Neuronal stem cell (in vitro differentiated cells): ENCODE results near the gene ITPR1.

Experiments
- DNase-seq: peaks from one replicate; pipeline ENCODE4 v3.0.0-alpha.2; 2013; ENCODE audit warnings: low spot score
- H2AFZ ChIP-seq: one replicate; pipeline ENCODE4 v1.6.1; 2013; ENCODE audit warnings: mild to moderate bottlenecking, low read length, inconsistent platforms
- H2AK5ac ChIP-seq: 2 replicates; pipeline ENCODE4 v1.6.1; 2013; ENCODE audit warnings: low read depth, mild to moderate bottlenecking, inconsistent platforms, low read length, moderate library complexity, mixed read lengths
- H2BK120ac ChIP-seq: 2 replicates; pipeline ENCODE4 v1.6.1; 2013; ENCODE audit warnings: low read depth, mild to moderate bottlenecking, inconsistent platforms, low read length, moderate library complexity, mixed read lengths
- H2BK12ac ChIP-seq: one replicate; pipeline ENCODE4 v1.6.1; 2013; ENCODE audit warnings: low read length, inconsistent platforms
- H2BK15ac ChIP-seq: 2 replicates; pipeline ENCODE4 v1.6.1; 2013; ENCODE audit warnings: mild to moderate bottlenecking, low read length, inconsistent platforms, mixed read lengths
- H2BK5ac ChIP-seq: one replicate; pipeline ENCODE4 v1.6.1; 2013; ENCODE audit warnings: inconsistent platforms, mild to moderate bottlenecking, low read length, moderate library complexity
- H3K14ac ChIP-seq: one replicate; pipeline ENCODE4 v1.6.1; 2013; ENCODE audit warnings: low read length, inconsistent platforms
- H3K18ac ChIP-seq: 2 replicates; pipeline ENCODE4 v1.6.1; 2013; ENCODE audit warnings: low read length, inconsistent platforms
- H3K23ac ChIP-seq: 2 replicates; pipeline ENCODE4 v1.6.1; 2013; ENCODE audit warnings: low read depth, mild to moderate bottlenecking, mixed read lengths, low read length, inconsistent platforms; ENCODE audit not compliant: poor library complexity
- H3K27ac ChIP-seq: replicated peaks from 3 replicates; pipeline ENCODE4 v1.5.1; 2013; ENCODE audit warnings: low read length, inconsistent platforms
- H3K27me3 ChIP-seq, 3 experiments: 2 replicates each; pipeline ENCODE4 v1.6.1; 2013; ENCODE audit warnings: low read length in 3 of 3, mild to moderate bottlenecking in 2 of 3, inconsistent platforms in 1 of 3, low read depth in 1 of 3, mixed read lengths in 1 of 3, moderate library complexity in 1 of 3; ENCODE audit not compliant: control insufficient read depth in 3 of 3, insufficient read depth in 3 of 3
- H3K36me3 ChIP-seq, 2 donors: replicated peaks in 1 of 2; 2 replicates each; pipeline ENCODE4 v1.6.1; 2013; ENCODE audit warnings: low read length in 2 of 2; ENCODE audit not compliant: control insufficient read depth in 2 of 2, insufficient read depth in 2 of 2
- H3K4ac ChIP-seq: 2 replicates; pipeline ENCODE4 v1.6.1; 2013; ENCODE audit warnings: inconsistent platforms, mild to moderate bottlenecking, low read length, moderate library complexity
- H3K4me1 ChIP-seq, 2 donors: 1 replicate in 1 of 2; 2 replicates in 1 of 2; pipeline ENCODE4 v1.6.1; 2013; ENCODE audit warnings: low read length in 2 of 2, low read depth in 1 of 2; ENCODE audit not compliant: control insufficient read depth in 2 of 2, insufficient read depth in 1 of 2
- H3K4me2 ChIP-seq: one replicate; pipeline ENCODE4 v1.6.1; 2013; ENCODE audit warnings: mild to moderate bottlenecking, low read length, inconsistent platforms; ENCODE audit not compliant: insufficient read depth, poor library complexity, severe bottlenecking
- H3K4me3 ChIP-seq, 2 donors: 2 replicates each; pipeline ENCODE4 v1.5.1; 2013; ENCODE audit warnings: low read length in 2 of 2, mild to moderate bottlenecking in 2 of 2, inconsistent platforms in 1 of 2, moderate library complexity in 1 of 2
- H3K79me1 ChIP-seq: one replicate; pipeline ENCODE4 v1.6.1; 2013; ENCODE audit warnings: low read depth, mild to moderate bottlenecking, inconsistent platforms, low read length, moderate library complexity
- H3K9ac ChIP-seq: one replicate; pipeline ENCODE4 v1.6.1; 2013; ENCODE audit warnings: mild to moderate bottlenecking, low read depth, low read length, inconsistent platforms; ENCODE audit not compliant: poor library complexity
- H3K9me3 ChIP-seq, 2 donors: replicated peaks in 1 of 2; 2 replicates each; pipeline versions ENCODE3 to v1.6.1; 2013; ENCODE audit warnings: low read length in 2 of 2, mild to moderate bottlenecking in 2 of 2, inconsistent platforms in 1 of 2, low read depth in 1 of 2, mixed read lengths in 1 of 2, moderate library complexity in 1 of 2; ENCODE audit not compliant: control insufficient read depth in 2 of 2, insufficient read depth in 1 of 2
- H4K8ac ChIP-seq: one replicate; pipeline ENCODE4 v1.6.1; 2013; ENCODE audit warnings: low read depth, mild to moderate bottlenecking, inconsistent platforms, low read length, moderate library complexity
- H4K91ac ChIP-seq: one replicate; pipeline ENCODE4 v1.6.1; 2013; ENCODE audit warnings: low read length, low read depth, mild to moderate bottlenecking, inconsistent platforms; ENCODE audit not compliant: poor library complexity
- WGBS, 2 donors: extraction: QIAGEN DNeasy Blood & Tissue Kit; methylation state at CpG; one replicate each; pipeline ENCODE4 v1.1.7; 2013; ENCODE audit warnings: missing lambda C conversion rate in 2 of 2, mixed read lengths in 1 of 2; ENCODE audit not compliant: insufficient read length in 2 of 2, insufficient replicate concordance in 1 of 2; ENCODE audit errors: extremely low coverage in 2 of 2; 5-methylcytosine and 5-hydroxymethylcytosine counted together

The ITPR1 gene

DNA sequence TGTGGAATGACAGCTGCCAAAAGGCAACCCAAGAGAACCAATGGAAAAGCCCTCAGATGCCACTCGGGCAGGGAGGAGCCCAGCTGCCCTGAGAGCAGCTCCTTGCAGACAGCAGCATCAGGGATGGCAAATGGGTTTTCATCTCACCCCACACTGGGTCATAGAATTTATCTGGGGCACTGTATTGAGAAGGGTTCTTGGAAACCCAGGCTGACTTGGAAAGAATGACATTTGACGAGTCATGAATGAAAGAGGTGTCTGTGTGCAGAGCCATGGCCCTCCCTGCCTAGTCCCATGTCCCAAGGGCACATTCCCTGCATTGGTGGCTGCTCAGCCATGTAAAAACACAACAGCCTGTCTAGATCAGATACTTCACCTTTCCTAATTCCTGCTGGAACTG lies 328.2 kb downstream of the ITPR1 start:
- Histone ChIP-seq H3K18ac (no peak overlapping the region), H2BK15ac (no peak overlapping the region), H2BK12ac (no peak overlapping the region), H3K23ac (no peak overlapping the region), H3K4ac (no peak overlapping the region), H4K8ac (no peak overlapping the region), H3K9me3 (peaks cover 4 to 12% of the 10 kb centered on the region in 2 donors), H2BK120ac (no peak overlapping the region), H3K4me3 (no peak overlapping the region), H3K4me1 (peaks cover 0 to 3% of the 10 kb centered on the region in 2 donors), H3K27me3 (no peaks in the 10 kb centered on the region), H3K36me3 (peaks cover 0 to under 1% of the 10 kb centered on the region in 2 donors), H3K4me2 (no peak overlapping the region), H3K14ac (no peak overlapping the region), H3K9ac (no peak overlapping the region), H2BK5ac (no peak overlapping the region), H3K27ac (no peak overlapping the region), H3K79me1 (no peaks in the 10 kb centered on the region), H4K91ac (no peak overlapping the region), H2AFZ (no peak overlapping the region), H2AK5ac (no peak overlapping the region)
- no peak for DNase-seq
- WGBS, 2 donors, result no CpG with 5 or more reads among the region's 2 CpGs

DNA sequence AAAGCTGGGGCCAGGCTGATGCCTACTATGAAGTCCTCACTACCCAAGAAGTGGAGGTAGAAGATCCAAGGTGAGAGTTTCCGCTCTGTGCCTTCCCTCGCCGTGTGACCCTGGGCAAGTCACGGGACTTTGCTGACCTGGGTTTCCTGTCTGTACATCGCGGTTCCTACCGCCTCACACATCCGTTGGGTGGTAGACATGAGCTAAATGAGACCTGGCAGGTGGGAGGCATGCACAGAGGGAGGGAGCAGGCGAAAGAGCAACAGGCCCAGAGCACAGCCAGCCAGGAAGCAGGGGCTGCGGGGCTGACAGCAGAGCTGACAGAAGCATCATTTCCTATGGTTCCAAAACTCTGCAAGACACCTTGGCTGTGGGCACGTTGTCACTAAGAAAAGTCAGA lies 328.8 kb downstream of the ITPR1 start:
- Histone ChIP-seq H3K4me2 (no peak overlapping the region), H2BK5ac (no peak overlapping the region), H3K9me3 (peaks cover 3 to 11% of the 10 kb centered on the region in 2 donors), H3K27me3 (no peaks in the 10 kb centered on the region), H3K4ac (no peak overlapping the region), H2AK5ac (no peak overlapping the region), H2BK15ac (no peak overlapping the region), H4K91ac (no peak overlapping the region), H3K18ac (no peak overlapping the region), H3K27ac (no peak overlapping the region), H3K4me3 (no peak overlapping the region), H3K14ac (no peak overlapping the region), H3K4me1 (peaks cover 0 to 3% of the 10 kb centered on the region in 2 donors), H2AFZ (no peak overlapping the region), H3K9ac (no peak overlapping the region), H3K23ac (no peak overlapping the region), H2BK120ac (no peak overlapping the region), H2BK12ac (no peak overlapping the region), H3K36me3 (no peaks in the 10 kb centered on the region), H4K8ac (no peak overlapping the region), H3K79me1 (no peaks in the 10 kb centered on the region)
- WGBS, 2 donors, result no CpG with 5 or more reads among the region's 11 CpGs
- no peak for DNase-seq

DNA sequence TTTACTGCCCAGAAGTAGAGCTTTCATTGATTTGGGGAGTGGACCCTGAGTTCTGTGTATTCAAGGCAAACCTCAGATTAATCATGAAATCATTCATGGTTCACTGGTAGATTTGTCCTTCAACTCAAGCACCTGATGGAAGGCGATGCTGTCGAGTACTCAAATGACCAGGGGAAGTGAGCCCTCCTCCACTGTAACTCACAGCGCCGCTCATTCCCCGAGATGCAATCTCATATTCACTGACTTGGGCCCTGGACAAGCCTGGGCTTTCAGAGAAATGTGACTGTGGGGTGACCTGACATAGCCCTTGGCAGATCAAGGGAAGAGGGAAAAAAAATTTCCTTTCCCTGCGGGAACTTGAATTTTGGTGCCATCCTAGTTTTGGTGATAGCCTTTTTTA lies 329.4 kb downstream of the ITPR1 start:
- no peak overlapping the region for H4K8ac ChIP-seq
- H3K4ac ChIP-seq, result no peak overlapping the region
- no peak overlapping the region for H2BK12ac ChIP-seq
- no peak overlapping the region for H2BK5ac ChIP-seq
- H4K91ac ChIP-seq, result no peak overlapping the region
- H3K4me1 ChIP-seq, result peaks cover 0 to 3% of the 10 kb centered on the region in 2 donors
- H3K9ac ChIP-seq, result no peak overlapping the region
- no peak overlapping the region for H3K4me2 ChIP-seq
- H3K27ac ChIP-seq, result no peak overlapping the region
- no peak overlapping the region for H2BK15ac ChIP-seq
- no peak overlapping the region for H2AK5ac ChIP-seq
- no peaks in the 10 kb centered on the region for H3K36me3 ChIP-seq
- H3K79me1 ChIP-seq, result no peaks in the 10 kb centered on the region
- H2BK120ac ChIP-seq, result no peak overlapping the region
- no peak overlapping the region for H3K23ac ChIP-seq
- no peaks in the 10 kb centered on the region for H3K27me3 ChIP-seq
- peaks cover 0 to 5% of the 10 kb centered on the region in 2 donors for H3K9me3 ChIP-seq
- no peak overlapping the region for H3K18ac ChIP-seq
- no CpG with 5 or more reads among the region's 6 CpGs for WGBS, 2 donors
- H3K14ac ChIP-seq, result no peak overlapping the region
- no peak overlapping the region for H2AFZ ChIP-seq
- no peak for DNase-seq
- no peak overlapping the region for H3K4me3 ChIP-seq

DNA sequence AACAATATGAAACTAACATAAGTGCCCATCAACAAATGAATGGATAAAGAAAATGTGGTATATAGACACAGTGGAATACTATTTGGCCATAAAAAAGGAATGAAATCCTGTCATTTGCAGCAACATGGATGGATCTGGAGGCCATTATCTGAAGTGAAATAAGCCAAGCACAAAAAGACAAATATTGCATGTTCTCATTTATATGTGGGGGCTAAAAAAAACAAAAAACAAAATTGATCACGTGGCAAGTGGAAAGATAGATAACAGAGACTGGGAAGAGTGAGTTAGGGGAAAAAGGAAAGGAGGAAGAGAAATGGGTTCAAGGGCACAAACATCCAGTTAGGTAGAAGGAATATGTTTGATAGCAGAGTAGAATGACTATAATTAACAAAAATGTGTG lies 330.2 kb downstream of the ITPR1 start:
- no peak overlapping the region for H2BK5ac ChIP-seq
- H2BK120ac ChIP-seq, result no peak overlapping the region
- H2BK15ac ChIP-seq, result no peak overlapping the region
- no peak overlapping the region for H3K9ac ChIP-seq
- no peaks in the 10 kb centered on the region for H3K9me3 ChIP-seq
- no peak overlapping the region for H3K4me3 ChIP-seq
- no peaks in the 10 kb centered on the region for H3K79me1 ChIP-seq
- no peak overlapping the region for H3K23ac ChIP-seq
- no peak overlapping the region for H4K91ac ChIP-seq
- DNase-seq, result no peak
- H3K4me1 ChIP-seq, result peaks cover 0 to 3% of the 10 kb centered on the region in 2 donors
- H3K27me3 ChIP-seq, result no peaks in the 10 kb centered on the region
- H2BK12ac ChIP-seq, result no peak overlapping the region
- WGBS, 2 donors, result no CpG with 5 or more reads among the region's 1 CpG
- H3K36me3 ChIP-seq, result no peaks in the 10 kb centered on the region
- no peak overlapping the region for H2AK5ac ChIP-seq
- no peak overlapping the region for H3K18ac ChIP-seq
- no peak overlapping the region for H3K27ac ChIP-seq
- H3K14ac ChIP-seq, result no peak overlapping the region
- no peak overlapping the region for H4K8ac ChIP-seq
- H3K4me2 ChIP-seq, result no peak overlapping the region
- no peak overlapping the region for H3K4ac ChIP-seq
- H2AFZ ChIP-seq, result no peak overlapping the region
